GM10248 (cell line): ENCODE data around the gene LDHA.
"Not testable (repeated sequence)": the region's sequence is repeated elsewhere in the genome, so short reads cannot be mapped to it uniquely, and the experiment has no call there.

Source experiments
- CTCF ChIA-PET: fragments of 300-600 bp; sonication (Branson Sonifier 250); formaldehyde crosslinking; extraction: SDS; loops from one replicate; lab custom pipeline; 2021; ENCODE audit warnings: antibody characterized with exemption; lab: Yijun Ruan, JAX
- POLR2A ChIA-PET: fragments of 350-650 bp; sonication (Branson Sonifier 250); formaldehyde crosslinking; extraction: SDS; loops from one replicate; lab custom pipeline; 2020; ENCODE audit warnings: antibody characterized with exemption; lab: Yijun Ruan, JAX
- DNase-seq: peaks from one replicate; pipeline ENCODE4 v3.0.0; 2012; ENCODE audit errors: extremely low spot score
- CTCF ChIP-seq: IDR thresholded peaks from 2 replicates; pipeline ENCODE4 v1.5.1; 2012; ENCODE audit warnings: mild to moderate bottlenecking, low read depth; ENCODE audit errors: extremely low read depth, missing control alignments, control extremely low read depth

The LDHA gene

GRCh38 chr11:18404062-18404461 is 9.7 kb downstream of the LDHA start:
- TF ChIP-seq CTCF: no peak
- CTCF ChIA-PET: interaction anchor here (1.2 to 1.5 kb wide), 2 partner anchors 8 to 160 kb away, joined by 3 to 6 read pairs; no protein-coding TSS in a partner anchor
- POLR2A ChIA-PET: interaction anchor here (1.2 to 1.8 kb wide), 2 partner anchors 10 to 21 kb away, joined by 3 to 6 read pairs; partner anchors contain the start of gene LDHA
- DNase-seq: no peak

GRCh38 chr11:18407400-18407799 is 13.0 kb downstream of the LDHA start:
- DNase-seq, CTCF ChIA-PET, POLR2A ChIA-PET: not testable (repeated sequence)

- ChIA-PET CTCF (interaction anchor here (0.9 to 2.8 kb wide), 4 partner anchors 10 to 322 kb away, joined by 3 to 8 read pairs (median 3); no protein-coding TSS in a partner anchor), POLR2A (interaction anchor here (0.6 kb wide), 1 partner anchor 10 kb away, joined by 8 read pairs; no protein-coding TSS in a partner anchor)
- no peak for DNase-seq
- no peak for TF ChIP-seq CTCF
Measured at GRCh38 chr11:18408558-18409291, 14.4 kb downstream of the LDHA start.

GRCh38 chr11:18416459-18416858 is 22.1 kb downstream of the LDHA start:
- POLR2A ChIA-PET: no interaction called here
- TF ChIP-seq CTCF: no peak
- DNase-seq: no peak
- CTCF ChIA-PET: interaction anchor here (1.0 kb wide), 1 partner anchor 11 kb away, joined by 3 read pairs; no protein-coding TSS in a partner anchor

GRCh38 chr11:18419040-18419439 is 24.7 kb downstream of the LDHA start:
- POLR2A ChIA-PET: no interaction called here
- no peak for DNase-seq
- CTCF ChIA-PET: interaction anchor here (1.5 kb wide), 1 partner anchor 9 kb away, joined by 6 read pairs; no protein-coding TSS in a partner anchor
- no peak for TF ChIP-seq CTCF

- ChIA-PET CTCF (interaction anchor here (1.5 kb wide), 1 partner anchor 10 kb away, joined by 6 read pairs; no protein-coding TSS in a partner anchor), POLR2A (no interaction called here)
- TF ChIP-seq CTCF: no peak
- no peak for DNase-seq
Measured at GRCh38 chr11:18420067-18420466, 25.7 kb downstream of the LDHA start.

- DNase-seq: no peak
- CTCF ChIA-PET: interaction anchor here (0.9 to 3.2 kb wide), 3 partner anchors 11 to 91 kb away, joined by 3 to 12 read pairs (median 3); no protein-coding TSS in a partner anchor
- TF ChIP-seq CTCF: no peak
- POLR2A ChIA-PET: no interaction called here
Measured at GRCh38 chr11:18427240-18427639, 32.9 kb downstream of the LDHA start.
